Nephron progenitor cell (in vitro differentiated cells): ENCODE results near the gene EIPR1.
"Not testable (repeated sequence)": the region's sequence is repeated elsewhere in the genome, so short reads cannot be mapped to it uniquely, and the experiment has no call there.

Source experiments
- DNase-seq: peaks from one replicate; pipeline ENCODE4 v3.0.0; 2021
- H3K27ac Mint-ChIP-seq: 2 replicates; pipeline ENCODE4 v1.8.0; 2021; ENCODE audit warnings: mild to moderate bottlenecking, moderate library complexity, mixed read lengths
- H3K27me3 Mint-ChIP-seq: 2 replicates; pipeline ENCODE4 v1.8.0; 2021; ENCODE audit warnings: mild to moderate bottlenecking, low read depth, mixed read lengths; ENCODE audit not compliant: poor library complexity
- H3K36me3 Mint-ChIP-seq: 2 replicates; pipeline ENCODE4 v1.8.0; 2021; ENCODE audit warnings: low read depth, mixed read lengths
- H3K4me1 Mint-ChIP-seq: 2 replicates; pipeline ENCODE4 v1.8.0; 2021; ENCODE audit warnings: mixed read lengths
- H3K4me3 Mint-ChIP-seq: 2 replicates; pipeline ENCODE4 v1.8.0; 2021; ENCODE audit warnings: mild to moderate bottlenecking, moderate library complexity, mixed read lengths
- H3K9me3 Mint-ChIP-seq: 2 replicates; pipeline ENCODE4 v1.8.0; 2021; ENCODE audit warnings: mild to moderate bottlenecking, moderate library complexity, mixed read lengths
- TF ChIP-seq, protein P1 (sequence below): fragments of 200-600 bp; sonication (generic); IDR thresholded peaks from 2 replicates; pipeline ENCODE4 v1.5.0; 2021; ENCODE audit warnings: antibody characterized with exemption

The EIPR1 gene

DNA sequence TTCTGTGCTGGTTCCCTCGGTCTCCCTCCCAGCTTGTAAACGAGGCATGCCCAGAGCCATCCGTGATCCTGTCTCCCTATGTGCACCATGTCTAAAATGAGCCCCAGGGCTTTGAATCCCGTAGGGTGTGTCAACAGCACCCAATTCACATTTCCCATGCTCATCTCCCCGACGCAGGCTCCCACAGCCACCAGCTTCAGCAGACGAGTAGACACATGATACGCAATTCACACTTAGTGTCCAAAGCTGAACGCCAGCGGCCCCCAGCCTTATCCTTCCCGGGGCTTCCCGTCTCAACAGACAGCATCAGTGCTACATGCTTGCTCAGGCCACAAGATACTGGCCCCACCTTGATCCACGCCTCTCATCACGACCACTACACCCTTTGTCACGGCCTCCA lies 88.1 kb downstream of the EIPR1 start:
- TF ChIP-seq, protein P1, sequence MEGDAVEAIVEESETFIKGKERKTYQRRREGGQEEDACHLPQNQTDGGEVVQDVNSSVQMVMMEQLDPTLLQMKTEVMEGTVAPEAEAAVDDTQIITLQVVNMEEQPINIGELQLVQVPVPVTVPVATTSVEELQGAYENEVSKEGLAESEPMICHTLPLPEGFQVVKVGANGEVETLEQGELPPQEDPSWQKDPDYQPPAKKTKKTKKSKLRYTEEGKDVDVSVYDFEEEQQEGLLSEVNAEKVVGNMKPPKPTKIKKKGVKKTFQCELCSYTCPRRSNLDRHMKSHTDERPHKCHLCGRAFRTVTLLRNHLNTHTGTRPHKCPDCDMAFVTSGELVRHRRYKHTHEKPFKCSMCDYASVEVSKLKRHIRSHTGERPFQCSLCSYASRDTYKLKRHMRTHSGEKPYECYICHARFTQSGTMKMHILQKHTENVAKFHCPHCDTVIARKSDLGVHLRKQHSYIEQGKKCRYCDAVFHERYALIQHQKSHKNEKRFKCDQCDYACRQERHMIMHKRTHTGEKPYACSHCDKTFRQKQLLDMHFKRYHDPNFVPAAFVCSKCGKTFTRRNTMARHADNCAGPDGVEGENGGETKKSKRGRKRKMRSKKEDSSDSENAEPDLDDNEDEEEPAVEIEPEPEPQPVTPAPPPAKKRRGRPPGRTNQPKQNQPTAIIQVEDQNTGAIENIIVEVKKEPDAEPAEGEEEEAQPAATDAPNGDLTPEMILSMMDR = no peak
- Mint-ChIP-seq H3K36me3 (peaks cover 23% of the 10 kb centered on the region), H3K4me3 (no peak overlapping the region)

DNA sequence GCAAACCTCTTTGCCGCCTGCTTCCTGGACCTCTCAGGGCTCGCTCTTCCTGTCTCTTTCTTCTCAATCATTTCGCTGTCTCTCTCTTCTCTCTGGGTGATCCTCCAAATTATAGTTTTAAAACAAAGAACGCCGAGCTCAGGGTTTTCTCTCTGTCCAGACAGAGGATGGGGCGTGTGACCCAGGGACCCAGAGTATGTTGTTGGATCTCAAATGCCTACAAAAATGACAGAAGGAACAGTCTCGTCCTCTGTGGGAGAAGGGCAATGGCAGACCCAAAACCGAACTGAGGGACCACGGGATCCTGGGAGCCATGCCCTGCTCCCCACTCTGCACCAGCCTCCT lies 88.5 kb downstream of the EIPR1 start:
- TF ChIP-seq, protein P1 = no peak
- H3K27ac Mint-ChIP-seq = no peak overlapping the region
- no peak for DNase-seq
- H3K9me3 Mint-ChIP-seq = peaks cover 10% of the 10 kb centered on the region
- H3K4me1 Mint-ChIP-seq = peaks cover 50% of the 10 kb centered on the region
- H3K4me3 Mint-ChIP-seq = no peak overlapping the region
- H3K27me3 Mint-ChIP-seq = no peaks in the 10 kb centered on the region
- peaks cover 23% of the 10 kb centered on the region for H3K36me3 Mint-ChIP-seq

More for the DNA sequence above, 88.1 kb downstream of the EIPR1 start:
- no peak for DNase-seq
- Mint-ChIP-seq H3K4me1 (peaks cover 49% of the 10 kb centered on the region), H3K27ac (peak overlapping the region; percentile 47), H3K9me3 (peaks cover 10% of the 10 kb centered on the region), H3K27me3 (no peaks in the 10 kb centered on the region)

DNA sequence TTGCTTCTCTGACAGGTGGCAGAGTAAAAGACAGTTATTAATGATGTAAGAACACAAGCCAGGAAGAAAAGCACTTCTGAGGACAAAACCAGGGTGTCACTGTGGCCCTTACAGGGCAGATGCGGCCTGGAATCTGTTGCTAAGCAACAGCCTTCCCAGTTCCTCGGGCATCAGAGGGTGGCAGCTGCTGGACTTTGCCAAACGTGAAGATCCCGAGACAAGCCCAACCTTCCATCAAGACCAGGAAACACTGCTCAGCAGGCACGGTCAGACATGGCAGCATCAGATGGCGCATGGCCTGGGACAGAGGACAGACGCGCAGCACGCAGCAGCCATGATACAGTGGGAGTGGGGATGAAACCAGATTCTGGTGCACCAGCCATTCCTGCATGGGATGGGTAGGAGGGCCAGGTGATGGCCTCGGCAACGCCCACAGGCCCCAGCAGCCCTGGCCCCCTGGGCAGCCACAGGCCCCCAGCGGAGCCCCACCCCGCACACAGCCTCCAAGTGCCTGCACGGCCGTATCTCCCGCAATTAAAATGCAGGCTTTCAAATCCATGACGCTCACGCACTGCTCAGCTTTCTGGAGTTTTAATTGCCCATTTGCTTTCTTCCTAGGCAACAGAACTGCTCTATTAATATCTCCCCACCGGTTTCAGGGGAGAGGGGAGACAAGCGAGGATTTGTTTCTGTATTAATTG lies 89.0 kb downstream of the EIPR1 start:
- no peak overlapping the region for H3K27ac Mint-ChIP-seq

DNA sequence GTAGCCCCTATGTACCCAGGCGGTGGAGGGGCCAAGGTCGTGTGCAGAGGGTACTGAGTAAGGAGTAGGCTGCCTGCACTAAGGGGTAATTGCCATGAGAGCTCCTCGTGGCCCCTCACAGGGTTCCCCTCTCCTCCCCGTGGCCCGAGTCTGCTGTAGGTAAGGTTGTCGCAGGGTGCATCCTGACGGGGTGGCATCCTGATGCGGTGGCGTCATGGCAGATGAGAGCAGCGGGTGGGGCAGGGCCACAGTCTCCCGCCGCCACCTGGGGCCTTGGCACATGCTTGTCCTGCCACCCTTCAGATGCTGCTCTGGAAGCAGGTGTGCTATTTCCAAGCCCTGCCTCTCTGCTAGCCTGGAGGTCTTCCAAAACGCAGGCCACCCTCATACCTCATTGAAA lies 89.7 kb downstream of the EIPR1 start:
- Mint-ChIP-seq H3K4me3 (no peak overlapping the region), H3K4me1 (peaks cover 56% of the 10 kb centered on the region), H3K27me3 (no peaks in the 10 kb centered on the region), H3K36me3 (peaks cover 23% of the 10 kb centered on the region), H3K27ac (peak overlapping the region; percentile 48), H3K9me3 (peaks cover 10% of the 10 kb centered on the region)
- no peak for DNase-seq
- TF ChIP-seq, protein P1 = no peak

More for the DNA sequence above, 89.0 kb downstream of the EIPR1 start:
- peaks cover 23% of the 10 kb centered on the region for H3K36me3 Mint-ChIP-seq
- peaks cover 10% of the 10 kb centered on the region for H3K9me3 Mint-ChIP-seq
- no peak for DNase-seq
- H3K27me3 Mint-ChIP-seq = no peaks in the 10 kb centered on the region
- no peak overlapping the region for H3K4me3 Mint-ChIP-seq
- peaks cover 50% of the 10 kb centered on the region for H3K4me1 Mint-ChIP-seq
- TF ChIP-seq, protein P1 = no peak

DNA sequence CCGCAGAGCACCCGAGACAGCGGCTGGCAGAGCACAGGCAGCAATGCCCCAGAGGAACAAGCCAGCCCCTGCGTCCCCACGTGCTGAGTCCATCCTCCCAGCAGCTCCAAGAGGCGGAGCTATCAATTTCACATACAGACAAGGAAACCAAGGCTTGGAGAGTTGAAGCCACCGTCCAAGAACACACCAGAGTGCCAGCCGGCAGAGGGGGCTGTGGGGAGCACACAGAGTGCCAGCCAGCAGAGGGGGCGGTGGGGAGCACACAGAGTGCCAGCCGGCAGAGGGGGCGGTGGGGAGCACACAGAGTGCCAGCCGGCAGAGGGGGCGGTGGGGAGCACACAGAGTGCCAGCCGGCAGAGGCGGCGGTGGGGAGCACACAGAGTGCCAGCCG lies 91.0 kb downstream of the EIPR1 start:
- Mint-ChIP-seq H3K4me1 (peaks cover 62% of the 10 kb centered on the region), H3K36me3 (peaks cover 23% of the 10 kb centered on the region)
- not testable (repeated sequence) for DNase-seq, H3K9me3 Mint-ChIP-seq, H3K27me3 Mint-ChIP-seq, H3K27ac Mint-ChIP-seq, H3K4me3 Mint-ChIP-seq

DNA sequence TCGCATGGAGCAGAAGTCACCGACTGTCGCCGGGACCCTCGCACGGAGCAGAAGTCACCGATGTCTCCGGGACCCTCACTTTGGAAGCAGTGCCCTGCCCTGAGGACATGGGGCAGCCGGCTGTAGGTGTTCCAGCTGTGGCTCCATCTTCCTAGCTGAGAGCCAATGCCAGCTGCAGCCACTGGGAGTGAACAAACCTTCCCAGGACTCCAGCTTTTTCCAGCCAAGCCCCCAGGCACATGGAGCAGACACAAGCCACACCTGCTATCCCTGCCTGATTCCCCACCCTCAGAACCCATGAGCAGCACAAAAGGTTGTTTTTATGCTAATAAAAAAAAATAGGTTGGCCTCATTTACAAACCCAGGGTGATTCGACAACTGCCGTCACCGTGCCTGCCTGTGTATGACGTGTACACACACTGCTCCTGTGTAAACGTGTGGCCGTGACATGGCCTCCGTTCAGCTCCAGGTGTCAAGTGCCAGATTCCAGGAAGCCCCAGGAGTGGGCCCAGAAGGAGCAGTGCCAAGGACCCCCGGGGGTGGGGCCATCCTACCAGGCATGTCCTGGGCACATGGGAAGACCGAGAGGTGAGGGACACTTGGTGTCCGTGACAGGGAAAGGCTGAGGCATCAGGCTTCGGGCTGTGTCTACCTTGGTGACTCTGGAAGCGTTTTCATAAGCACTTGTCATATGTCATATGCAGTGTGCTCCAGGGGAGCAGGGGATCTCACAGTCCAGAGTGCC lies 91.5 kb downstream of the EIPR1 start:
- no peak for DNase-seq
- peaks cover 62% of the 10 kb centered on the region for H3K4me1 Mint-ChIP-seq

More for the DNA sequence above, 91.5 kb downstream of the EIPR1 start:
- no peak overlapping the region for H3K4me3 Mint-ChIP-seq
- H3K9me3 Mint-ChIP-seq = peaks cover 10% of the 10 kb centered on the region
- no peaks in the 10 kb centered on the region for H3K27me3 Mint-ChIP-seq
- TF ChIP-seq, protein P1 = no peak
- peak overlapping the region; percentile 32 for H3K27ac Mint-ChIP-seq
- peaks cover 23% of the 10 kb centered on the region for H3K36me3 Mint-ChIP-seq
